GM12892 (cell line): ENCODE data around the gene LRRC30.

Source experiments
- POLR2A ChIP-seq: IDR thresholded peaks from 2 replicates; pipeline ENCODE4 v1.6.1; 2011; ENCODE audit warnings: low read depth, low read length, control low read depth
- POLR2AphosphoS5 ChIP-seq: IDR thresholded peaks from 2 replicates; pipeline ENCODE4 v1.6.1; 2011; ENCODE audit warnings: low read depth, low read length, control low read depth
- TAF1 ChIP-seq: IDR thresholded peaks from 2 replicates; pipeline ENCODE4 v1.6.1; 2011; ENCODE audit warnings: low read depth, mild to moderate bottlenecking, control low read depth, low read length, borderline replicate concordance

DNA sequence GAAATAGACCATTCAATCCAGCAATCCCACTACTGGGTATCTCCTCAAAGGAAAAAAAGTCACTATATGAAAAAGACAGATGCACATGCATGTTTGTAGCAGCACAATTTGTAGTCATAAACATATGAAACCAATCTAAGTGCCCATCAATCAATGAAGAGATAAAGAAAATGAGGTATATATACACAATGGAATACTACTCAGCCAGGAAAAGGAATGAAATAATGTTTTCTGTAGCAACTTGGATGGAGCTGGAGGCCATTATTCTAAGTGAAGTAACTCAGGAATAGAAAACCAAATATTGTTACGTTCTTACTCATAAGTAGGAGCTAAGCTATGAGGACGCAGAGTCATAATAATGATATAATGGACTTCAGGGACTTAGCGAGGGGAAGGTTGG, 45.2 kb upstream of the LRRC30 start:
- no peak for TF ChIP-seq POLR2AphosphoS5
- TF ChIP-seq POLR2A, result no peak
- no peak for TF ChIP-seq TAF1
